ENCODE data around the gene GUCD1.
"Not testable (repeated sequence)": the region's sequence is repeated elsewhere in the genome, so short reads cannot be mapped to it uniquely, and the experiment has no call there.

The GUCD1 gene

GRCh38 chr22:24565077-24565476, 10.1 kb upstream of the GUCD1 start:
- Histone ChIP-seq H3K9me3 (ENCODE audit: control insufficient read depth, low read length) (no peaks in the 10 kb centered on the region), H3K36me3 (ENCODE audit: control insufficient read depth, insufficient read depth, low read length) (peaks cover 50% of the 10 kb centered on the region), H3K4me1 (ENCODE audit: control insufficient read depth, insufficient read depth, low read length, poor library complexity, severe bottlenecking) (peaks cover 8% of the 10 kb centered on the region), H3K27me3 (replicated peaks; ENCODE audit: control insufficient read depth, insufficient read depth, low read length, poor library complexity, severe bottlenecking) (no peaks in the 10 kb centered on the region), H3K27ac (ENCODE audit: insufficient read depth, low read length, poor library complexity, severe bottlenecking) (no peak overlapping the region), H3K4me3 (ENCODE audit: insufficient read depth, low read depth, low read length, poor library complexity, severe bottlenecking) (no peak overlapping the region)
- no peak for DNase-seq

DNA sequence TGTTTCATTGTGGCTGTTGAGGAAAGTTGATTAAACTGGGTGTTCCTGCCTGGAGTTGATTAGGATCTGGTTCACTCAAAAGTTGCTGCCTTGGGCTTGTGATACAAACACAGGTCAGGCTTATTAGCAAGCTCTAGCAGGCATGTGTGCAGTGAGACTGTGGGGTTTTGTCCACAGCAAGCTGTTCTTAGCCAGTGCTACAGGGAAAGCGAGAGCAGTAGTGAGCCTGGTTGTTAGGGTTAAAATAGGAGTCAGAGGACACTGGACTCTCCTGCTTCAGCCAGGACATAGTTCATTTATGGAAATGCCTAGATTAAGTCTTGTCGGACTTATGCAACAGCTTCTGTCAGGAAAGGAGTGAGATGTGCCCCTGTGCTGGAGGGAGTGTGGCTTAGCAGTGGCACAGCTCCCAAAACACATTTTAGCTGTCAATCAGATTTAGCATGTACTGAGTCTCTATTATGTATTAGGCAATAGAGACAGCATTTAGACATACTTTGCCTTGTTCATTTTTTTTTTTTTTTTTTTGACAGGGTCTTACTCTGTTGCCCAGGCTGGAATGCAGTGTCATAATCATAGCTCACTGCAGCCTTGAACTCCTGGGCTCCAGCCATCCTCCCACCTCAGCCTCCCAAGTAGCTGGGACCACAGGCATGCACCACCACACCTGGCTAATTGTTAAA, 9.6 kb upstream of the GUCD1 start:
- Histone ChIP-seq H3K4me3 (ENCODE audit: insufficient read depth, low read depth, low read length, poor library complexity, severe bottlenecking) (no peak overlapping the region), H3K4me1 (ENCODE audit: control insufficient read depth, insufficient read depth, low read length, poor library complexity, severe bottlenecking) (peaks cover 8% of the 10 kb centered on the region), H3K36me3 (ENCODE audit: control insufficient read depth, insufficient read depth, low read length) (peaks cover 45% of the 10 kb centered on the region), H3K9me3 (ENCODE audit: control insufficient read depth, low read length) (no peaks in the 10 kb centered on the region), H3K27ac (ENCODE audit: insufficient read depth, low read length, poor library complexity, severe bottlenecking) (no peak overlapping the region), H3K27me3 (replicated peaks; ENCODE audit: control insufficient read depth, insufficient read depth, low read length, poor library complexity, severe bottlenecking) (no peaks in the 10 kb centered on the region)
- DNase-seq: no peak

- H3K36me3 ChIP-seq (ENCODE audit: control insufficient read depth, insufficient read depth, low read length): peaks cover 40% of the 10 kb centered on the region
- H3K9me3 ChIP-seq (ENCODE audit: control insufficient read depth, low read length): no peaks in the 10 kb centered on the region
- H3K27me3 ChIP-seq (replicated peaks; ENCODE audit: control insufficient read depth, insufficient read depth, low read length, poor library complexity, severe bottlenecking): no peaks in the 10 kb centered on the region
- no peak overlapping the region for H3K4me3 ChIP-seq (ENCODE audit: insufficient read depth, low read depth, low read length, poor library complexity, severe bottlenecking)
- H3K27ac ChIP-seq (ENCODE audit: insufficient read depth, low read length, poor library complexity, severe bottlenecking): no peak overlapping the region
- DNase-seq: no peak
- peaks cover 8% of the 10 kb centered on the region for H3K4me1 ChIP-seq (ENCODE audit: control insufficient read depth, insufficient read depth, low read length, poor library complexity, severe bottlenecking)
Measured at GRCh38 chr22:24563246-24563645, 8.3 kb upstream of the GUCD1 start.

GRCh38 chr22:24559471-24559870, 4.5 kb upstream of the GUCD1 start:
- DNase-seq: no peak
- Histone ChIP-seq H3K4me1 (ENCODE audit: control insufficient read depth, insufficient read depth, low read length, poor library complexity, severe bottlenecking) (peaks cover 22% of the 10 kb centered on the region), H3K27ac (ENCODE audit: insufficient read depth, low read length, poor library complexity, severe bottlenecking) (no peak overlapping the region), H3K36me3 (ENCODE audit: control insufficient read depth, insufficient read depth, low read length) (peaks cover 27% of the 10 kb centered on the region), H3K9me3 (ENCODE audit: control insufficient read depth, low read length) (no peaks in the 10 kb centered on the region), H3K27me3 (replicated peaks; ENCODE audit: control insufficient read depth, insufficient read depth, low read length, poor library complexity, severe bottlenecking) (no peaks in the 10 kb centered on the region), H3K4me3 (ENCODE audit: insufficient read depth, low read depth, low read length, poor library complexity, severe bottlenecking) (no peak overlapping the region)

DNA sequence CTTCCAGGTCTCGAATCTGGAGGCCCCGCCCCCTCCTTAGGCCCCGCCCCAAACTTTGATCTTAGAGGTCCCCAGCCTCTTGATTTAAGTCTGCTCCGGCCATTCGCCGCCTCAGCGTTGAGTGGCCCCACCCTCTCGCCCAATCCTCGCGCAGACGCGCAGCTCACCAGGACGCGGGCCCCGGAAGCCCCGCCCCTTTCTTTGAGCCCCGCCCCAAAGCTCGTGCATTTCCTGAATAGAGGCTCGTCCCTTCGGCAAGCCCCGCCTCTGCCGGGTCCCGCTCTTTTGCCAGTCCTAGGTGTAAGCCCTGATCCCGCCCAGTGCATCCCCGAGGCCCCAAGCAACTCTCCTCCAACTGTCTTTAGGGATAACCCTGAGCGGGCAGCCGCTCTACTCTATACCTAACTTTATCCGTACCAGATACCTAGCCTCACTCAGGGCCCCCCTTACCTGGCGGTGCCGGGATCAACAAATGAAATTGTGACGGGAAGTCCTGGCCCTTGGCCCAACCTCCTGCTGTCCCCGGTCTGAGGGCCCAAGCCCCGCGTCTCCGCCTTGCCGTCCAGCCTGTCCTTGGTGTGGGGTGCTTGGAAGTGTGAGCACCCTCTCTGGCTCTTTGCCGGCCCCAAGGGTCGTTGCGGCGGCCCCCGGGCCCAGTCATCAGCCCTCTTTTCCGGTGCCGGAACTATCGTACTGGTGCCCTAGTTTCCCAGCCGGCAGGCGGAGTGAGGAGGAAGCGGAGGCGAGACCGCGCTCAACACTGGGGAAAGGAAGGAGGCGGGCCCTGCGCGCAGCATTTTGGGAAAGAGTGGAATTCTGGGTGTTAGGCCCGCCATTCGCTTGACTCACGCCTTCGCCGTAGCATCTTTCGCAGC, 464 bp upstream of the GUCD1 start, which contains the start of gene SNRPD3:
TSS of gene SNRPD3 (plus strand) at position 835 of the 875 bp plus-strand sequence. CDS start 1,676 bp downstream, outside the sequence.
- H3K4me1 ChIP-seq (ENCODE audit: control insufficient read depth, insufficient read depth, low read length, poor library complexity, severe bottlenecking): peaks cover 25% of the 10 kb centered on the region
- no peaks in the 10 kb centered on the region for H3K9me3 ChIP-seq (ENCODE audit: control insufficient read depth, low read length)
- H3K27me3 ChIP-seq (replicated peaks; ENCODE audit: control insufficient read depth, insufficient read depth, low read length, poor library complexity, severe bottlenecking): no peaks in the 10 kb centered on the region
- H3K4me3 ChIP-seq (ENCODE audit: insufficient read depth, low read depth, low read length, poor library complexity, severe bottlenecking): peak within 1 kb of the TSS; percentile 95
- peak within 1 kb of the TSS; percentile 97 for H3K27ac ChIP-seq (ENCODE audit: insufficient read depth, low read length, poor library complexity, severe bottlenecking)
- H3K36me3 ChIP-seq (ENCODE audit: control insufficient read depth, insufficient read depth, low read length): peaks cover 12% of the 10 kb centered on the region
- peak; percentile 100 for DNase-seq

- Histone ChIP-seq H3K4me1 (ENCODE audit: control insufficient read depth, insufficient read depth, low read length, poor library complexity, severe bottlenecking) (peaks cover 25% of the 10 kb centered on the region), H3K4me3 (ENCODE audit: insufficient read depth, low read depth, low read length, poor library complexity, severe bottlenecking) (peak overlapping the region; percentile 95), H3K27me3 (replicated peaks; ENCODE audit: control insufficient read depth, insufficient read depth, low read length, poor library complexity, severe bottlenecking) (no peaks in the 10 kb centered on the region), H3K9me3 (ENCODE audit: control insufficient read depth, low read length) (no peaks in the 10 kb centered on the region), H3K27ac (ENCODE audit: insufficient read depth, low read length, poor library complexity, severe bottlenecking) (peak overlapping the region; percentile 81), H3K36me3 (ENCODE audit: control insufficient read depth, insufficient read depth, low read length) (peaks cover 12% of the 10 kb centered on the region)
- DNase-seq: no peak
Measured at GRCh38 chr22:24553597-24554312, 1.2 kb downstream of the GUCD1 start.

DNA sequence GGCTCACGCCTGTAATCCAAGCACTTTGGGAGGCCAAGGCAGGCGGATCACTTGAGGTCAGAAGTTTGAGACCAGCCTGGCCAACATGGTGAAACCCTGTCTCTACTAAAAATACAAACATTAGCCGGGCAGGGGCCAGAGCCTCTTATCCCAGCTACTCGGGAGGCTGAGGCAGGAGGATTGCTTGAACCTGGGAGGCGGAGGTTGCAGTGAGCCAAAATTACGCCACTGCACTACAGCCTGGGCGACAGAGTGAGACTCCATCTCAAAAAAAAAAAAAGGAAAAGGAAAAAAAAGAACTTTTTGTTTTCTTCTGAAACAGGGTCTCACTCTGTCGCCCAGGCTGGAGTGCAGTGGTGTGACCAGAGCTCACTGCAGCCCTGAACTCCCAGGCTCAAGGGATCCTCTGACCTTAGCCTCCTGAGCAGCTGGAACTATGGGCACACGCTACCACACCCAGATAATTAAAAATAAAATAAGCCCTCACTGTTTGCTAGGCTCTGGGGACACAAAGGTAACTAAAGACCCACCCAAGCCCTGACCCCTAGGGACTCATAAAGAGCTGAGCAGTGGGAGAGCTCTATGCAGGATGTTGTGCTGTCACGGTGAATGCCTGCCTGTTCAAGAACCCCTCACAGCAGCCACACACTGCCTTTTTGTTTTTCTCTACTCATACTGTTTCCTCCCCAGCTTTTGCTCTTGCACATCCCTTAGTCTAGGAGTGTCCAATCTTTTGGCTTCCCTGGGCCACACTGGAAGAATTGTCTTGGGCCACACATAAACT, 2.2 kb downstream of the GUCD1 start:
- H3K27ac ChIP-seq (ENCODE audit: insufficient read depth, low read length, poor library complexity, severe bottlenecking); DNase-seq; H3K9me3 ChIP-seq (ENCODE audit: control insufficient read depth, low read length); H3K27me3 ChIP-seq (replicated peaks; ENCODE audit: control insufficient read depth, insufficient read depth, low read length, poor library complexity, severe bottlenecking); H3K4me3 ChIP-seq (ENCODE audit: insufficient read depth, low read depth, low read length, poor library complexity, severe bottlenecking): not testable (repeated sequence)
- H3K4me1 ChIP-seq (ENCODE audit: control insufficient read depth, insufficient read depth, low read length, poor library complexity, severe bottlenecking): peaks cover 25% of the 10 kb centered on the region
- H3K36me3 ChIP-seq (ENCODE audit: control insufficient read depth, insufficient read depth, low read length): peaks cover 14% of the 10 kb centered on the region

DNA sequence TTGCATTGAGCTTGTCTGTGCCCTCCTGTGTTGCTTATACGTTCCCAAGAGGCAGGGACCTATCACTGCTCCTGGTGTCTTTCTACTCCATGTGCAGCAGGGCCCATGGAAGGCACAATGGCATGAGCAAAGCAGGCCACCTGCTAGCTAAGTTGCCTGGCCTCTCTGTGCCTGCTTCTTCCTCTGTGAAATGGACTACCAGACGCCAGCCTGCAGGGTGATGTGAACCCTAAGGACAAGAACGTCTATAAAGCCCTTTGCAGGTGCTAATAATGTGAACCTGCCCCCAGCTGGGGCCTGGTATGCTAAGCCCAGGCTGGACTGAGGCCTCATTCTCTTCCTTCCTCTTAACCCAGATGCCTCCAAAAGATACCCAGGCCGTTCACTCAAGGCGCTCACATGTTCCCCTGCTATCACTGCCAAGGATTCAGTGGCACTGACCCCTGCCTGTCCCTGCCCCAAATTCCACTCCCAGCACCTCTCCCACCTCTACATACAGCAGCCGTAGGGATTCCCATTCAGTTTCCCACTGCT, 4.0 kb downstream of the GUCD1 start:
- no peak overlapping the region for H3K4me3 ChIP-seq (ENCODE audit: insufficient read depth, low read depth, low read length, poor library complexity, severe bottlenecking)
- H3K4me1 ChIP-seq (ENCODE audit: control insufficient read depth, insufficient read depth, low read length, poor library complexity, severe bottlenecking): peaks cover 11% of the 10 kb centered on the region
- H3K36me3 ChIP-seq (ENCODE audit: control insufficient read depth, insufficient read depth, low read length): peaks cover 26% of the 10 kb centered on the region
- no peak overlapping the region for H3K27ac ChIP-seq (ENCODE audit: insufficient read depth, low read length, poor library complexity, severe bottlenecking)
- H3K27me3 ChIP-seq (replicated peaks; ENCODE audit: control insufficient read depth, insufficient read depth, low read length, poor library complexity, severe bottlenecking): no peaks in the 10 kb centered on the region
- H3K9me3 ChIP-seq (ENCODE audit: control insufficient read depth, low read length): no peaks in the 10 kb centered on the region
- DNase-seq: no peak
